HG03045 (cell line): ENCODE results near the gene PNPLA1.

Experiments
- ATAC-seq: cut with Tn5 transposase; IDR thresholded peaks from one replicate; pipeline ENCODE4 v1.9.1; 2021; ENCODE audit warnings: mild to moderate bottlenecking, moderate library complexity; ENCODE audit not compliant: unreplicated experiment

Gene PNPLA1

GRCh38 chr6:36269834-36270705 lies at the start of gene PNPLA1:
Gene PNPLA1, plus strand, starts transcription at chr6:36270060. Its CDS starts 400 bp downstream, at chr6:36270460.
- ATAC-seq: no peak

GRCh38 chr6:36220226-36220625 lies 49.6 kb upstream of the PNPLA1 start:
- ATAC-seq: no peak

GRCh38 chr6:36221674-36222073 lies 48.2 kb upstream of the PNPLA1 start:
- no peak for ATAC-seq

GRCh38 chr6:36222924-36223323 lies 46.9 kb upstream of the PNPLA1 start:
- no peak for ATAC-seq

- no peak for ATAC-seq
Measured at GRCh38 chr6:36223706-36224105, 46.2 kb upstream of the PNPLA1 start.

GRCh38 chr6:36224918-36225461 lies 44.9 kb upstream of the PNPLA1 start:
- no peak for ATAC-seq

- no peak for ATAC-seq
Measured at GRCh38 chr6:36226438-36227047, 43.3 kb upstream of the PNPLA1 start.

- ATAC-seq: no peak
Measured at GRCh38 chr6:36227379-36228228, 42.3 kb upstream of the PNPLA1 start.

- no peak for ATAC-seq
Measured at GRCh38 chr6:36229223-36229622, 40.6 kb upstream of the PNPLA1 start.

GRCh38 chr6:36230371-36230770 lies 39.5 kb upstream of the PNPLA1 start:
- ATAC-seq: no peak

GRCh38 chr6:36232172-36232571 lies 37.7 kb upstream of the PNPLA1 start:
- ATAC-seq: no peak

GRCh38 chr6:36235309-36235708 lies 34.6 kb upstream of the PNPLA1 start:
- ATAC-seq: no peak

GRCh38 chr6:36235862-36236261 lies 34.0 kb upstream of the PNPLA1 start:
- no peak for ATAC-seq

GRCh38 chr6:36239774-36240173 lies 30.1 kb upstream of the PNPLA1 start:
- no peak for ATAC-seq

GRCh38 chr6:36241728-36242127 lies 28.1 kb upstream of the PNPLA1 start:
- no peak for ATAC-seq

- no peak for ATAC-seq
Measured at GRCh38 chr6:36242161-36242560, 27.7 kb upstream of the PNPLA1 start.

GRCh38 chr6:36242626-36243025 lies 27.2 kb upstream of the PNPLA1 start:
- no peak for ATAC-seq

- no peak for ATAC-seq
Measured at GRCh38 chr6:36243562-36244212, 26.2 kb upstream of the PNPLA1 start.

GRCh38 chr6:36244641-36245280 lies 25.1 kb upstream of the PNPLA1 start:
- ATAC-seq: no peak

GRCh38 chr6:36245572-36246061 lies 24.2 kb upstream of the PNPLA1 start:
- ATAC-seq: no peak
